HG03378 (cell line): ENCODE results near the gene SH3RF3.

ENCODE experiments used
- ATAC-seq: cut with Tn5 transposase; IDR thresholded peaks from one replicate; pipeline ENCODE4 v1.9.1; 2021; ENCODE audit warnings: mild to moderate bottlenecking, moderate library complexity; ENCODE audit not compliant: unreplicated experiment

SH3RF3 gene

GRCh38 chr2:109300582-109300981, 171.6 kb downstream of the SH3RF3 start:
- no peak for ATAC-seq

- no peak for ATAC-seq
These were observed 172.7 kb downstream of the SH3RF3 start for GRCh38 chr2:109301746-109302145.

DNA sequence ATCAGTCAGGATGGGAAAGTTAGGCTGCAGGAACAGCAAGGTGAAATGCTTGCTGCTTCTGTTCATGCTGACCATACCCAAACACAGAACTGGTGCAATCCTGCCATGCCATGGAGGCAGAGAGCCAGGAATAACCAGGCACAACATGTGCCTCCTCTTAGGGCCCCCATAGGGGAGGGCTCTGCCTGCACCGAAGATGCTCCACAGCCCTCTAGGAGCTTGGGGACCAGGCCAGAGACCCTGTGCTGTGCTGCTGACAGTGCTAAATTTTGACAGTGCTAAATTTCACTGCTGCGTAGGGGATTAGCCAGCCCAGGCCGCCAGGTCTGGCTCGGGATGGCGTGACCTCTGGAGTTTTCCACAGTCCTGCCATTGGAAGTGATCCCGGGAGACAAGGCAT, 173.3 kb downstream of the SH3RF3 start:
- ATAC-seq: no peak

DNA sequence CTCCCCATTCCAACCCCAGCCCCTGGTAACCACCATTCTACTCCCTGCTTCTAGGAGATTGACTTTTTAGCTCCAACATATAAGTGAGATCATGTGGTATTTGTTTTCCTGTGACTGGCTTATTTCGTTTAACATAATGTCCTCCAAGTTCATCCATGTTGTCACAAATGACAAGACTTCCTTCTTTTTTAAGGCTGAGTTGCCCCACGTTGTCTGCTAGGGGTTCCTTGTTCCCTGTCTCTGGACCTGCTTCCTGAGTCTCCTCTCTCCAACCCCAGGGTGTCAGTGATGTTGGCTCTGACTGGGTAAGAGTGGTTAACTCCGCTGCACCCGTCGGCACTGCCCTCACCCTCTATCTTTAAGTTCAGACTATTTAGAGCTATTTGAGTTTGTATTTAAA, 175.2 kb downstream of the SH3RF3 start:
- no peak for ATAC-seq

GRCh38 chr2:109304731-109305470, 175.9 kb downstream of the SH3RF3 start:
- ATAC-seq: no peak

GRCh38 chr2:109305490-109306167, 176.6 kb downstream of the SH3RF3 start:
- ATAC-seq: no peak

DNA sequence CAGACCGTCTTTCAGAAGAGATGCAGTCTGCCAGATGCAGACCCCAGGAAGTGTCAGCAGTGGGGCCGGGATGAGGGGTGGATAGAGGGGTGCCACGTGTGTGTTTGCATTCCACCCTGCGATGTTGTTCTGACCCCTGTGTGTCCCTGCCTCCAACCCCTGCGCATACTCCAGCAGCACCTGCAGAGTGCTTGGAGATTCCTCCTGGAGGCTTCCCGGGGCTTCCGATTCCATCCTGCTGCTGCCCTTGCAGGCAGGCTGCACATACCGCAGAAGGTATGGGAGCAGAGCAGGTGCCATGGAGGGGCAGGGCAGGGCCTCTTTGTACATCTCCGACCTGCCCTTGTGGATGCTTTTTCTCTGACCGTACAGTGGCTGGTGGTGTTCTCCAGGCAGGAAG, 177.2 kb downstream of the SH3RF3 start:
- ATAC-seq: no peak

DNA sequence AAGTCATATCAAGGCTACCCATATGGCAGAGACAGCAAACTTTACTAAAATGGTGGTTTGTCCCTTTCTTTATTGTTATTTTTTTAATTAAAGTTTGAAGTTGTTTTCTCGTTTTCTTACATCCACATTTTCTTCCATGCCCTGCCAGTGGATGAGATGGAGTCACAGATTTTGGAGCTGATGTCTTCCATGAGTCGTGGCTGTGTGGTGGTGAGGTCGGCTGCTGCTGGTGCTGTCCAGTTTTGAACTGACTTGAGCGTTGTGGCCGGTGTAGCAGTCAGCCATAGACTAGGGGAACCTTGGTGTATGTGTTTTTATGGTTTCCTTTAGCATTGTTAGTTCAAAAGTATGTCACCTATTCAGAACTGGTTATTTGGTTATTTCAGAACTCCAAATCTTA, 182.8 kb downstream of the SH3RF3 start:
- no peak for ATAC-seq

DNA sequence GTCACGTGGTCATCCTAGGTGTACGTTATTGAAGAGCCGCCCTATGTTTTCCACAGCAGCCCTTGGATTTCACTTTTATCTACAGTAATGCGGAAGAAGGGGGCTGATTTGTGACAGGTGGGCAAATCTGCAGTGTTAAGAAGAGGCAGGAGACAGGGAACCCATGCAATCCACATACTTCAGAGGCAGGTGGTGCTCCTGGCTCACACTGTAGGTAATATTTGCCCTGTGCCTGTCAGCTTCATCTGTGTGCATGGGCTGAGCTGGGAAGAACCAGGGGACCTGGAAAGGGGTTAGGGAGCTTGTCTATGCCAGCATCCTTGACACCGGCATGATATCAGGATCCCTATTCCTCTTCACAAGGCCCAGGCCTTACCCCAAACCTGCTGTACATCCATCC, 183.9 kb downstream of the SH3RF3 start:
- no peak for ATAC-seq

DNA sequence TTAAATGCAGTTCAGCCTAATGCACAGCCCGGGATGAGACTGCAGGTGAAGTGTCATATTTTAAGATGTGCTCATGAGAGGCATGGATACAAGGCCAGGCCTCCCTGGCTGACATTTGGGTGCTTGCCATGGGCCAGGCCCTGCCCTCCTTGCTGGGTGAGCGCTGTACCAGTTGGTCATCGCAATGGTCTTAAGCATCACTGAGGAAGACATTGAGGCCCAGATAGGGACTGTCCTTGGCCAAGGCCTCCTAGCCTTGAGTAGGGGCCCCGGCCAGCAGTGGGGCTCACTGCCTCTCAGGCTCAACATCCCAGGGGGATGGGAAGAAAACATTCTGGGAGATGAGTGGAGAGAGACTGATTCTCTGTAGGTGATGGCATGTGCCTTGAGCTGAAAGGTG, 184.3 kb downstream of the SH3RF3 start:
- ATAC-seq: no peak

DNA sequence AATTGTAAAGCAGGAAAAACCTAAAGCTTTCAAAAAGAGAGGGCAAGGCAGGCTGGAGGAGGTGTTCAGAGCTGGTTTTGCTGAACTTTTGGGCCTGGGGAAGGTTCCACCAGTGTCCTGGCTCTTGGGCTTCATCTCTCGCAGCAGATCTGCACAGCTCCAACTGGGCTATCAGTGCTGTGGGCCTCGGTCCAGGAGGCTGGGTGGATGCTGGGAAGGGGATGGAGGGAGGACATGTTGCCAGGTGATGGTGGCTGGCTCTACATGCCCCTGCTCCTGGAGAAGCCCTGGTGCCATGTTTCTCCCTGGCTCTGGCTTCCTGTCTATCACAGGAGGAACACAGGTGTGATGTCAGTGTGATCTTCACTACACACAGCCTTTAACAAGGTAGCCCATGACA, 187.1 kb downstream of the SH3RF3 start:
- no peak for ATAC-seq

DNA sequence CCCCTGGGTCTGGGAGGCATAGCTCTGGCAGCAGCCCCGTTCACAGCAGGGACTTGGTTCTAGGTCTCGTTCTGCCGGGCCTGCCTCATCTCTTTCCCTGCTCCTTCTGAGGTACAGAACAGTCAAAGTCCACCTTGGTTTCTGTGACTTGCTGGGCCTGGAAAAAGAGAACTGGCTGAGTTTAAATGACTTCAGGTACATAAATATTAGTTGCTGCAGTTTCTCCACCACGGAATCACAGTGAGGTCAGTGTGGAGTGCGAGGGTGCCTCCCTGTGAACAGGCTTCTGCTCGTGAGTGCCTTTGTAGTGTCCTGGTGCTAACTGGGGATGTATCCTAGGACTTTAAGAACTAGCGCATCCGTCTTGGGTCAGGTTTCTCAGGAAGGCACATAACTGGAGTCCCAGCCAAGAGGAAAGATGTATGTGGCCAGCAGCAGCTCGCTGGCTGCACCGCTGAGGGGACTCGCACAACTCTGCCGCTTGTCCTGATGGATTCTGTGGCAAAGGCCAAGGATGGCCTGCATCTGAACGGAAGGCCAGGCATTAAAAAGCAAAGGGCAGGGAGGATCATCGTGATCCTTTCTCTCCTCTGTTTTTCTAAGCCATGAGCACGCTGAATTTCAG, 188.6 kb downstream of the SH3RF3 start:
- no peak for ATAC-seq

DNA sequence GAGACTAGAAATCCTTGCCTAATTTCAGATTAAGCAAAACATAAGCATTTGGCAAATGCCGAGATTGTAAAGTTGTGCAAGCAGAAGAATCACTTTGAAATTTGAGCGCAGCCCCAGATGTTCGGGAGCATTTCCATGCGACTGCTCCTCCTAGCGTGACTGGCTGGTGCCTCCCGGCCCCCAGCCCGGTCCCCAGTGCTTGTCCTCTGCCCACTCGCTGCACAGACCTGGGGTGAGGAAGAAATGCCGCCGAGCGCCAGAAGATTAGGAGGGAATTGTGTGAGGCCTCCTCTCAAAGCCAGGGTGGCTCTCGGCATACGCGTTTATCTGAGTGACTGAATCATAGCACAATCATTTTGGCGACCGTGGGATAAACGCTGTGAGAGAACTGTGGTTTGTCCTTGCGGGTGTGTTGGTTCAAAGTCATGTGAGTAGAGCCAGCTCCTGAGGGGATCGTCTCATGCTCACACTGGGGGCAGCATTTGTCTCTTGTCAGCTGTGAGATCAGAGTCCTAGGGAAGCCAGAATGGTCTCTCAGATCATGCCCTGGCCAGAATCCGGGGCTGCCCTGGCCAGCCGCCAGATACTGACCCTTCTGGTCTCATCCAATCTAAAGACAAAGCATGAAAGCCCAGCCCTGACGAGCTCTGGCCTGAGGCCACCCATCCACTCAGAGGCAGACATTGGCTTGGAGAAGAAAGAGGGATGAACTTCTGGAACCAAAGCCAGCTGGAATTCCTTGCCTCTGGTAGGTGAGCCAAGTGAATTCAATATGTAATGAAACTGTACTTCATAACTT, 189.3 kb downstream of the SH3RF3 start:
- no peak for ATAC-seq

GRCh38 chr2:109318949-109319342, 189.9 kb downstream of the SH3RF3 start:
- no peak for ATAC-seq

DNA sequence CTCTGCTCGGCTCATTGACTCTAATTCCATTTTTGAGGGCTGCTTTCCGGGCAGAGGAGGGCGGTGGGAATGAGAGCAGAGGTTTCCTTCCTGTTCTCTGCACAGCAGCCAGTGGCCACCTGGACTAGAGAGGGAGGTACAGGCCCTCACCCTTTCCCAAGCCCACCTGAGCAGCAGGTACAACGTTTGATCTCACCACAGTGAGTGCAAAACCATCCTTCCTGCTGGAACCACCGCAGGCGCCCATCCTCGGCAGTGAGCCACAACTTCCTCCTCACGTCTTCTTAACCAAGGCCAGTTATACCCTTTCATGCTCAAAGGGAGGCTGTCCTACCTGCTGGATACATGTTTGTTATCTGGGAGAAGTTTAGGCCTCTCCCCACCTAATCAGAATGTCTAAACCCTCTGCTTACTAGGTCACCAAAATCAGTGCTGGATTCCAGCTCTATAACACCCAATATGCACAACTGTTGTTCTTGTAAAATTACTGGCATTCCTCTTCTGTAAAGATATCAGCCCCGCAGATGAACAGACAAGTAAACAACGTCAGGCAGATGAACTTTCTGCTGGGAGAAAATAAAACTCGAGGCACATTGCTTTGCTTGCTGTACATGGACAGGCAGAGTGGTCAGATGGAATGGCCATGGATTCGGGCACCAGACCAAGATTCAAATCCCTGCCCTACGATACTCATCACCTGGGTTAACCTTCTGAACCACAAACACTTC, 191.4 kb downstream of the SH3RF3 start:
- no peak for ATAC-seq

- no peak for ATAC-seq
These were observed 192.6 kb downstream of the SH3RF3 start for GRCh38 chr2:109321570-109321969.

DNA sequence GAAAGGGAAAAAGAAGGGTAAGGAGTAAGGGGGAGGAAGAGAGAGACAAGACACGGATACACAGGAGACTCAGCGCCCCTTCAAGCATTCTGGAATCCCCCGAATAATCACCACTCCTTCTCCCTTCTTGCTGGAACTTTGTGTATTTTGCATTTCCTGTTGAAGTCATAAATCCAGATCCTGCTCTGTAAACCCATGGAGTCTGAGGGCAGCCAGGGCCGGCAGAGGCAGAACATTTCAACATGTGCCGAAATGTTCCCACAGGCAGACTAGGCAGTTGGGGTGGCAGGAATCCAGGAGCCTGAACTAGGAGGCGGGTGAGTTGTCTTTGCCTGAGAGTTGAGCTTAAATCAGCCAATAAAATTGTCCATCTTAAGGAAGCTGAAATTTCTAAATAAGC, 193.1 kb downstream of the SH3RF3 start:
- no peak for ATAC-seq

GRCh38 chr2:109322641-109323040, 193.6 kb downstream of the SH3RF3 start:
- ATAC-seq: no peak

- ATAC-seq: no peak
These were observed 195.9 kb downstream of the SH3RF3 start for GRCh38 chr2:109324861-109325260.

DNA sequence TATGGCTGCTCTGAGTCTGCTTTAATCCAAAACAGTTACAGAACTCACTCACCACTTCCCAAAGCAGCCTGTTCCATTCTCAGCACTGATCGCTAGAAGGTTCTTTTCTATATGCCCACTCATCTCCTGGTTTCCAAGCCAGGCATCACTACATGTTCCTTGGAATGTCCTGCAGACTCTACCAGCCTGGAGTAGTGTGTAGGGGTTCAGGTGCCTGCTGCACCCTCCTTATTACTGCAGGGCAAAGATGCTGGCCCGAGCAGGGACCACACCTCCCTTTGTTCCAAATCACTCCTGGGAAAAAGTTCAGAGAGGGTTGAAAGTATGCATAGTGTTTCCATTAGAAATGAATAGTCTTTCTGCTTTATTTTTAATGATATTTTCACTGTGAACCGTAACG, 196.6 kb downstream of the SH3RF3 start:
- no peak for ATAC-seq

GRCh38 chr2:109326306-109326705, 197.3 kb downstream of the SH3RF3 start:
- ATAC-seq: no peak
